H9 (cell line): Measurements from ENCODE around the gene IRF2BPL. TPM values are rescaled to one million over a fixed set of nuclear protein-coding genes. Genes with fewer than 3 reads are reported as not detected.
"Not testable (repeated sequence)": the region's sequence is repeated elsewhere in the genome, so short reads cannot be mapped to it uniquely, and the experiment has no call there.

Experiments used
- DNase-seq: peaks from one replicate; pipeline ENCODE4 v3.0.0-alpha.2; 2017
- H2AFZ ChIP-seq: one replicate; pipeline ENCODE4 v1.6.1; 2013; ENCODE audit warnings: mild to moderate bottlenecking, low read length, control low read depth, moderate library complexity
- H2AK5ac ChIP-seq: 2 replicates; pipeline ENCODE4 v1.6.1; 2013; ENCODE audit warnings: low read length, control low read depth, mixed read lengths; ENCODE audit not compliant: insufficient read length
- H2BK120ac ChIP-seq: one replicate; pipeline ENCODE4 v1.6.1; 2013; ENCODE audit warnings: low read depth, mild to moderate bottlenecking, low read length, control low read depth, inconsistent platforms; ENCODE audit not compliant: poor library complexity, severe bottlenecking
- H2BK12ac ChIP-seq: 2 replicates; pipeline ENCODE4 v1.6.1; 2013; ENCODE audit warnings: low read length, control low read depth, mixed read lengths, low read depth; ENCODE audit not compliant: insufficient read length
- H2BK15ac ChIP-seq: 2 replicates; pipeline ENCODE4 v1.6.1; 2013; ENCODE audit warnings: low read depth, low read length, control low read depth
- H2BK20ac ChIP-seq: one replicate; pipeline ENCODE4 v1.6.1; 2013; ENCODE audit warnings: low read depth, mild to moderate bottlenecking, low read length, control low read depth, inconsistent platforms; ENCODE audit not compliant: poor library complexity, severe bottlenecking
- H2BK5ac ChIP-seq: 2 replicates; pipeline ENCODE4 v1.6.1; 2013; ENCODE audit warnings: low read length, control low read depth, mixed read lengths; ENCODE audit not compliant: insufficient read length
- H3K14ac ChIP-seq: 2 replicates; pipeline ENCODE4 v1.6.1; 2013; ENCODE audit warnings: low read length, control low read depth; ENCODE audit not compliant: insufficient read depth
- H3K18ac ChIP-seq: 2 replicates; pipeline ENCODE4 v1.6.1; 2013; ENCODE audit warnings: low read depth, mild to moderate bottlenecking, mixed read lengths, low read length, control low read depth; ENCODE audit not compliant: insufficient read length
- H3K23ac ChIP-seq: 2 replicates; pipeline ENCODE4 v1.6.1; 2013; ENCODE audit warnings: low read length, control low read depth, mixed read lengths, low read depth; ENCODE audit not compliant: insufficient read length
- H3K23me2 ChIP-seq: 2 replicates; pipeline ENCODE4 v1.6.1; 2013; ENCODE audit warnings: low read depth, mild to moderate bottlenecking, mixed read lengths, low read length, control low read depth; ENCODE audit not compliant: insufficient read length, poor library complexity, severe bottlenecking
- H3K27ac ChIP-seq: 2 replicates; pipeline ENCODE4 v1.5.1; 2013; ENCODE audit warnings: low read length, control low read depth, mixed read lengths, low read depth; ENCODE audit not compliant: insufficient read length
- H3K27me3 ChIP-seq: 2 replicates; pipeline ENCODE4 v1.6.1; 2013; ENCODE audit warnings: low read length, control low read depth, inconsistent platforms; ENCODE audit not compliant: insufficient read depth
- H3K4ac ChIP-seq: 2 replicates; pipeline ENCODE4 v1.6.1; 2013; ENCODE audit warnings: low read depth, mild to moderate bottlenecking, control low read depth, inconsistent platforms, low read length, moderate library complexity
- H3K4me1 ChIP-seq: 2 replicates; pipeline ENCODE4 v1.6.1; 2013; ENCODE audit warnings: low read length, control low read depth, inconsistent platforms; ENCODE audit not compliant: insufficient read depth
- H3K4me2 ChIP-seq: 2 replicates; pipeline ENCODE4 v1.6.1; 2013; ENCODE audit warnings: low read length, control low read depth, mixed read lengths; ENCODE audit not compliant: insufficient read length, insufficient read depth
- H3K56ac ChIP-seq: 2 replicates; pipeline ENCODE4 v1.6.1; 2013; ENCODE audit warnings: low read depth, mild to moderate bottlenecking, mixed read lengths, low read length, control low read depth; ENCODE audit not compliant: insufficient read length
- H3K79me1 ChIP-seq: 2 replicates; pipeline ENCODE4 v1.6.1; 2013; ENCODE audit warnings: low read depth, mild to moderate bottlenecking, moderate library complexity, low read length, control low read depth, inconsistent platforms; ENCODE audit not compliant: insufficient read depth, poor library complexity, severe bottlenecking
- H3K79me2 ChIP-seq: 2 replicates; pipeline ENCODE4 v1.6.1; 2013; ENCODE audit warnings: low read length, control low read depth, inconsistent platforms; ENCODE audit not compliant: insufficient read depth
- H3K9ac ChIP-seq: 2 replicates; pipeline ENCODE4 v1.6.1; 2013; ENCODE audit warnings: low read length, control low read depth, mixed read lengths; ENCODE audit not compliant: insufficient read length; ENCODE audit errors: extremely low read depth
- H3K9me3 ChIP-seq: one replicate; pipeline ENCODE4 v1.6.1; 2013; ENCODE audit warnings: low read depth, low read length, inconsistent platforms; ENCODE audit not compliant: control insufficient read depth
- H3T11ph ChIP-seq: one replicate; pipeline ENCODE4 v1.6.1; 2013; ENCODE audit warnings: mild to moderate bottlenecking, low read length, control low read depth, inconsistent platforms
- H4K20me1 ChIP-seq: one replicate; pipeline ENCODE4 v1.6.1; 2013; ENCODE audit not compliant: control insufficient read depth, insufficient read length, insufficient read depth
- H4K5ac ChIP-seq: 2 replicates; pipeline ENCODE4 v1.6.1; 2013; ENCODE audit warnings: low read depth, mild to moderate bottlenecking, mixed read lengths, low read length, control low read depth; ENCODE audit not compliant: insufficient read length
- H4K8ac ChIP-seq: replicated peaks from 2 replicates; pipeline ENCODE4 v1.6.1; 2013; ENCODE audit warnings: low read length, control low read depth, mixed read lengths, low read depth; ENCODE audit not compliant: insufficient read length
- H4K91ac ChIP-seq: 2 replicates; pipeline ENCODE4 v1.6.1; 2013; ENCODE audit warnings: low read depth, mild to moderate bottlenecking, moderate library complexity, mixed read lengths, low read length, control low read depth; ENCODE audit not compliant: insufficient read length
- H3K27ac Mint-ChIP-seq, 3 experiments: 2 replicates in 2 of 3; 3 replicates in 1 of 3; pipeline ENCODE4 v1.8.0; 2020 to 2021; ENCODE audit warnings: mixed read lengths in 3 of 3, mild to moderate bottlenecking in 1 of 3, moderate library complexity in 1 of 3
- H3K27me3 Mint-ChIP-seq: 2 replicates; pipeline ENCODE4 v1.8.0; 2021; ENCODE audit warnings: low read depth, mild to moderate bottlenecking, moderate library complexity, mixed read lengths
- H3K36me3 Mint-ChIP-seq, 3 experiments: 2 replicates in 2 of 3; 3 replicates in 1 of 3; pipeline ENCODE4 v1.8.0; 2020 to 2021; ENCODE audit warnings: low read depth in 3 of 3, mixed read lengths in 3 of 3; ENCODE audit not compliant: insufficient read depth in 1 of 3
- H3K4me1 Mint-ChIP-seq, 2 experiments: 2 replicates each; pipeline ENCODE4 v1.8.0; 2020; ENCODE audit warnings: mixed read lengths in 2 of 2
- H3K4me3 Mint-ChIP-seq, 2 experiments: 2 replicates in 1 of 2; 3 replicates in 1 of 2; pipeline ENCODE4 v1.8.0; 2020 to 2021; ENCODE audit warnings: mild to moderate bottlenecking in 2 of 2, mixed read lengths in 2 of 2, moderate library complexity in 1 of 2
- H3K9me3 Mint-ChIP-seq, 2 experiments: 2 replicates in 1 of 2; 3 replicates in 1 of 2; pipeline ENCODE4 v1.8.0; 2020; ENCODE audit warnings: mild to moderate bottlenecking in 2 of 2, mixed read lengths in 2 of 2, moderate library complexity in 1 of 2
- CTCF ChIP-seq: fragments of 200-600 bp; sonication (generic); conservative IDR thresholded peaks from 3 replicates; pipeline ENCODE4 v1.8.0; 2021; ENCODE audit warnings: antibody characterized with exemption, mild to moderate bottlenecking
- WGBS: extraction: QIAGEN DNeasy Blood & Tissue Kit; methylation state at CpG from one replicate; pipeline ENCODE4 v1.1.7; 2013; ENCODE audit warnings: missing lambda C conversion rate, low lambda C conversion rate, mixed read lengths; ENCODE audit not compliant: insufficient read length; ENCODE audit errors: extremely low coverage; 5-methylcytosine and 5-hydroxymethylcytosine counted together
- total RNA-seq: library from RNA; stranded (reverse); gene quantifications from 2 replicates; pipeline ENCODE4 v1.2.1, GENCODE V29; 2021

The IRF2BPL gene
- total RNA-seq, 1 experiment from 2014 or later: 59.0 TPM

GRCh38 chr14:77022236-77022852, 6.2 kb downstream of the IRF2BPL start:
- peak overlapping the region; percentile 24 for H3K9ac ChIP-seq
- H3K4me1 Mint-ChIP-seq: peaks cover 32 to 43% of the 10 kb centered on the region in 2 experiments

GRCh38 chr14:77021424-77021823, 7.1 kb downstream of the IRF2BPL start:
- H2BK15ac ChIP-seq, H3K14ac ChIP-seq, H2BK20ac ChIP-seq, H3K9ac ChIP-seq, H3K4me3 Mint-ChIP-seq, H3K79me1 ChIP-seq, H3K9me3 ChIP-seq, H3K56ac ChIP-seq, H2BK12ac ChIP-seq, H4K8ac ChIP-seq, H4K5ac ChIP-seq, H3K18ac ChIP-seq, H3K79me2 ChIP-seq, H3K4me1 ChIP-seq, H4K91ac ChIP-seq, H3K27ac ChIP-seq, H3K23ac ChIP-seq, H3K9me3 Mint-ChIP-seq, H3K4ac ChIP-seq, H4K20me1 ChIP-seq, H3T11ph ChIP-seq, H3K27me3 ChIP-seq, H2AFZ ChIP-seq, H3K4me2 ChIP-seq, H3K27me3 Mint-ChIP-seq, H2BK120ac ChIP-seq, DNase-seq, H2AK5ac ChIP-seq: not testable (repeated sequence)
- H3K36me3 Mint-ChIP-seq: peaks cover 4 to 12% (median 7%) of the 10 kb centered on the region in 3 experiments; a peak in 6 of 7 replicates
- H3K4me1 Mint-ChIP-seq: peaks cover 32 to 41% of the 10 kb centered on the region in 2 experiments
- H3K27ac Mint-ChIP-seq: peak overlapping the region in 1 of 3 experiments; percentile 80; a peak in 1 of 7 replicates
- WGBS: no CpG with 5 or more reads among the region's 11 CpGs
- peaks cover 17% of the 10 kb centered on the region for H3K23me2 ChIP-seq
- peak overlapping the region; percentile 21 for H2BK5ac ChIP-seq

More at GRCh38 chr14:77022236-77022852, 6.2 kb downstream of the IRF2BPL start:
- Histone ChIP-seq H2BK20ac (no peak overlapping the region), H3K27ac (no peak overlapping the region), H3K18ac (no peak overlapping the region), H3K23ac (no peak overlapping the region), H3K9me3 (no peaks in the 10 kb centered on the region), H2AFZ (no peak overlapping the region), H3K23me2 (peaks cover 23% of the 10 kb centered on the region), H3K27me3 (no peaks in the 10 kb centered on the region), H3K4me2 (no peak overlapping the region), H3K56ac (no peak overlapping the region), H4K5ac (no peak overlapping the region), H2BK5ac (no peak overlapping the region), H2AK5ac (no peak overlapping the region), H2BK12ac (no peak overlapping the region), H3K79me2 (peaks cover 12% of the 10 kb centered on the region; the same call in 1 of the 2 replicates), H3K4me1 (peaks cover 6% of the 10 kb centered on the region), H3K4ac (no peak overlapping the region), H4K20me1 (peaks cover 6% of the 10 kb centered on the region), H2BK120ac (no peak overlapping the region), H3K14ac (no peak overlapping the region), H3K79me1 (no peaks in the 10 kb centered on the region), H4K91ac (no peak overlapping the region), H3T11ph (no peak overlapping the region), H2BK15ac (no peak overlapping the region), H4K8ac (no peak overlapping the region)
- Mint-ChIP-seq H3K27me3 (no peaks in the 10 kb centered on the region), H3K27ac (peak overlapping the region in 2 of 3 experiments; percentile 80 to 84; a peak in 2 of 7 replicates), H3K4me3 (no peak overlapping the region), H3K36me3 (peaks cover 4 to 14% (median 9%) of the 10 kb centered on the region in 3 experiments; a peak in 6 of 7 replicates), H3K9me3 (no peaks in the 10 kb centered on the region)
- no peak for DNase-seq
- no CpG with 5 or more reads among the region's 9 CpGs for WGBS
- TF ChIP-seq CTCF: no peak
